HFFc6 (cell line): ENCODE measurements around the gene SDCBP2. TPM values are rescaled to one million over a fixed set of nuclear protein-coding genes. Genes with fewer than 3 reads are reported as not detected.

Source experiments
- DNase-seq: peaks from one replicate; pipeline ENCODE4 v3.0.0-alpha.2; 2018
- H3K27ac Mint-ChIP-seq: 2 replicates; pipeline ENCODE4 v1.8.0; 2020; ENCODE audit warnings: mild to moderate bottlenecking, mixed read lengths
- H3K27me3 Mint-ChIP-seq: 2 replicates; pipeline ENCODE4 v1.8.0; 2021; ENCODE audit warnings: mild to moderate bottlenecking, moderate library complexity, mixed read lengths; ENCODE audit not compliant: insufficient read depth
- H3K36me3 Mint-ChIP-seq: 2 replicates; pipeline ENCODE4 v1.8.0; 2021; ENCODE audit warnings: low read depth, mixed read lengths
- H3K4me1 Mint-ChIP-seq: 2 replicates; pipeline ENCODE4 v1.8.0; 2020; ENCODE audit warnings: low read depth, mixed read lengths
- H3K4me3 Mint-ChIP-seq: 2 replicates; pipeline ENCODE4 v1.8.0; 2020; ENCODE audit warnings: mild to moderate bottlenecking, moderate library complexity, mixed read lengths
- H3K9me3 Mint-ChIP-seq: 2 replicates; pipeline ENCODE4 v1.8.0; 2020; ENCODE audit warnings: mild to moderate bottlenecking, mixed read lengths
- CTCF ChIP-seq: fragments of 200-600 bp; sonication (generic); IDR thresholded peaks from 2 replicates; pipeline ENCODE4 v1.5.0; 2021; ENCODE audit warnings: antibody characterized with exemption, mild to moderate bottlenecking
- long read RNA-seq: library from polyadenylated mRNA; unstranded; transcript quantifications from one replicate; pipeline ENCODE4 v2.0.0, GENCODE V29; 2019
- total RNA-seq, 6 experiments: library from RNA; stranded (reverse); fragmentation: NEBNext Ultra II Directional; extraction: Animal tissue kit (Norgen Biotek cat#: 25700); gene quantifications; 2 replicates in 1 of 6; 3 replicates in 5 of 6; pipeline ENCODE4 v1.2.3, GENCODE V29; 2021

SDCBP2 gene
- 1 to 10 TPM in 1 of 6 experiments, under 1 TPM in 5; 0.51 to 1.5 (median 0.76) TPM for total RNA-seq
- long read RNA-seq, partial matches to known transcripts = 0 of 1 reads
- long read RNA-seq, other reads (novel, unspliced or antisense) = 1 of 1 reads

GRCh38 chr20:1328680-1329330 lies at the start of gene SDCBP2:
TSS of gene SDCBP2 (minus strand) at chr20:1329139. CDS start at chr20:1320416, 8,723 bp downstream.
- Mint-ChIP-seq H3K4me3 (no peak within 1 kb of the TSS), H3K9me3 (no peaks in the 10 kb centered on the region), H3K27ac (peak within 1 kb of the TSS; percentile 12; the same call in 1 of the 2 replicates), H3K36me3 (peaks cover 18% of the 10 kb centered on the region), H3K27me3 (peaks cover 2% of the 10 kb centered on the region; the same call in 1 of the 2 replicates), H3K4me1 (peaks cover 14% of the 10 kb centered on the region)
- DNase-seq = no peak
- no peak for TF ChIP-seq CTCF

DNA sequence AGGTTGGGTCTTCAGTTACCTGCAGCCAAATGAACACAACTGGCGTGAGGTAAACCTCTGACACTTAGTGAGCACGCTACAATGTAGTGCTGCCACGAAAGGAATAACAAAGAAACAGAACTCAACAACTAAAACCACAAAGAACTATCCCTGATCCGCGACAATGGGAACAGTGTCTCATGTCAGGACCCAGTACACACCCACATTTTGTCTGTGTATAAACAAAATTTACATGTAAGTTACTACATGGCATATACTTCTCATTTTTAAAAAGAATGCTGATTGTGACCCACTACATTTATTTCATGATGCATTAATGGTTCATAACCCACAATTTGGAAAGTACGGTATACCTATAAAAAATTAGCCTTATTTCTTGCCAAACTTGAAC lies 49.8 kb upstream of the SDCBP2 start:
- no peak for DNase-seq
- no peak for TF ChIP-seq CTCF
- H3K27ac Mint-ChIP-seq = peak overlapping the region; percentile 76
- H3K36me3 Mint-ChIP-seq = peaks cover 11% of the 10 kb centered on the region
- peaks cover 96% of the 10 kb centered on the region for H3K4me1 Mint-ChIP-seq
- no peaks in the 10 kb centered on the region; the same call in 1 of the 2 replicates for H3K27me3 Mint-ChIP-seq
- H3K4me3 Mint-ChIP-seq = no peak overlapping the region
- no peaks in the 10 kb centered on the region for H3K9me3 Mint-ChIP-seq

DNA sequence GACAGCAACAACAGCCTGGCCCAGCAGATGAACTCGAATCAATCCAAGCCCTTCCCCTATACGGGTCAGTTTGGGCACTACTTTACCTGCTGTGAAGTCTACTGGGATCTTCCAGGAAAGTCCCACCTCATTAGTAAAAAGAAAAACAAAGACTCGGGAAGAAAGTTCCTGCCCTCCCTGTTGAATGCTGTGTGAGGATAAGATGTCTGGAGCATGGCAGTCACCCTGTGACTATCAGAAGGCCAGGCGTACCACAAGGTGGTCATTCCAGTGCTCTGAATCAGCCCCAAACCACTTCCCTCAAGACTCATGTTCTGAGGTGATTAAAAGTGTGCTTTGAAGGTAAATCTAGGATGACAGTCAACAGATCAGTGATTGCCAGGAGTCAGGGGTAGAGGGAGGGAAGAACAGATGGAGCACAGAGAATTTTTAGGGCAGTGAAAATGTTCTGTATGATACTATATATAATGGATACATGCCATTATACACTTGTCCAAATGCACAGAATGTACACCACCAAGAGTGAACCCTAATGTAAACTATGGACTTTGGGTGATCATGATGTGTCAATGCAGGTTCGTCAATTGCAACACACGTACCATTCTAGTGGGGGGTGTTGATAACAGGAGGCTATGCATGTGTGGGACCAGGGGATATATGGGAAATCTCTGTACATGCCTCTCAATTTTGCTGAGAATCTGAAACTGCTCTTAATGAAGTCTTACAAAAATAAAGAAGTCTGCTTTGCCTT lies 49.2 kb upstream of the SDCBP2 start:
- H3K36me3 Mint-ChIP-seq = peaks cover 11% of the 10 kb centered on the region
- peaks cover 96% of the 10 kb centered on the region for H3K4me1 Mint-ChIP-seq
- peak overlapping the region; percentile 0; the same call in 1 of the 2 replicates for H3K4me3 Mint-ChIP-seq
- H3K27ac Mint-ChIP-seq = peak overlapping the region; percentile 76
- H3K9me3 Mint-ChIP-seq = no peaks in the 10 kb centered on the region
- no peak for TF ChIP-seq CTCF
- H3K27me3 Mint-ChIP-seq = no peaks in the 10 kb centered on the region; the same call in 1 of the 2 replicates
- DNase-seq = peak; percentile 46

- Mint-ChIP-seq H3K27ac (peak overlapping the region; percentile 76), H3K9me3 (no peaks in the 10 kb centered on the region), H3K27me3 (no peaks in the 10 kb centered on the region; the same call in 1 of the 2 replicates), H3K4me3 (peak overlapping the region; percentile 26), H3K4me1 (peaks cover 92% of the 10 kb centered on the region), H3K36me3 (peaks cover 15% of the 10 kb centered on the region)
- TF ChIP-seq CTCF = no peak
- no peak for DNase-seq
These were observed 48.5 kb upstream of the SDCBP2 start for GRCh38 chr20:1377341-1377871.

DNA sequence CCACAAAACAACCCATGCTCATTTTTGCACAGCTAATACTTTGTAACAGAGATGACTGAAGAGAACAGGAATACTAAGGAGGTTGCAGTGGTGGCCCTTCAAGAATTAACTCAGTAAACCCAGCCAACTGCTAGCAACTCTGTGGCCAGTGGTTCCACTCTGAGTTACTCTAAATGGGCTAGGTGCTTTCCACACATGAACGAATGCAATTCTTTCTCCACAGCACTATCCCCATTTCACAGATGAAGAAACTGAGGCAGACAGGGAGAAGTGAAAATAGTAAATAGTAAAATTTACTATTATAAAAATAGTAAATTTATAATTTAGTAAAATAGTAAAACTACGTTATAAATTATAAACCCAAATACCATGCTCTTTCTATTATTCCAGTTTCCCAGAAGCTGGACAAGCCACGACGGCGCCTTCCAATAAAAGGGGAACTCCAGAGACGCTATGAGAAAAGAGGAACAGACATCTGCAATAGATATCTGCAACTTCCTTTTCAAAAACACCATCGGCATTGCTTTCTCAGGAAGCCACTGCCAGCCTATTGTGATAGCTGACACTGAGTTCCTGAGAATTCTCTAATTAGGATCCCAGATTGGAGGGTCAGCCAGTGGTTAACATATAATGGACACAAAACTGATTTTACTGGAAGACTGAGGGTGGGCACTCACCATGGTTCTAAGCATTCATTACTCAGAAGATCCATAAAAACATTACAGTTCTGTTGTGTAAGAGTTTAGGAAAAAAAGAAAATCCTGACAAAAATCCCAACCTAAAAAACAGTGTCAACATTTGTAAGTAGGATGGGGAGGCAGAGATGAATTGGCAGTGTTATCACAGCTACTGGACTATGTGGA lies 47.7 kb upstream of the SDCBP2 start:
- no peaks in the 10 kb centered on the region; the same call in 1 of the 2 replicates for H3K27me3 Mint-ChIP-seq
- no peaks in the 10 kb centered on the region for H3K9me3 Mint-ChIP-seq
- peak overlapping the region; percentile 26 for H3K4me3 Mint-ChIP-seq
- H3K27ac Mint-ChIP-seq = peak overlapping the region; percentile 76
- no peak for DNase-seq
- H3K4me1 Mint-ChIP-seq = peaks cover 91% of the 10 kb centered on the region
- peaks cover 17% of the 10 kb centered on the region for H3K36me3 Mint-ChIP-seq
- no peak for TF ChIP-seq CTCF
